ENCODE measurements around the gene KCNJ14. TPM values are rescaled to one million over a fixed set of nuclear protein-coding genes. Genes with fewer than 3 reads are reported as not detected.
A peak's percentile ranks its signal among the peaks of the same experiment; 100 is the strongest.

The KCNJ14 gene
- total and polyA plus RNA-seq, 2 of the 8 experiments (the other 6 are each of a cell fraction or from before 2014, with no cell fraction given), result 0.45 to 0.89 TPM

GRCh38 chr19:48510421-48511268 lies 55.3 kb downstream of the KCNJ14 start:
- no peak overlapping the region for H3K14ac ChIP-seq (ENCODE audit: insufficient read length)
- no peak overlapping the region; the same call in 1 of the 2 replicates for H2BK5ac ChIP-seq (ENCODE audit: low read depth, low read length)
- WGBS, 2 experiments (ENCODE audit: extremely low coverage in 1 of 2, insufficient coverage in 1 of 2, insufficient read length in 1 of 2, insufficient replicate concordance in 2 of 2, low coverage in 1 of 2, low lambda C conversion rate in 2 of 2, missing lambda C conversion rate in 1 of 2), result 6% methylated on average over 23 of the region's 24 CpGs; no CpG with 5 or more reads in 1 of the 2 experiments
- H2AFZ ChIP-seq (ENCODE audit: low read length), result peak overlapping the region; percentile 95
- CTCF ChIA-PET (ENCODE audit: partially characterized antibody), result interaction anchor here (0.7 to 9.6 kb wide), 6 partner anchors 23 to 77 kb away, joined by 3 to 353 read pairs (median 4); no protein-coding TSS in a partner anchor
- no peak overlapping the region for H2BK15ac ChIP-seq (ENCODE audit: low read length)
- H3K27ac ChIP-seq (ENCODE audit: low read depth, low read length), result no peak overlapping the region
- no peaks in the 10 kb centered on the region for H3K79me1 ChIP-seq (ENCODE audit: low read depth, low read length)
- H3K23ac ChIP-seq (ENCODE audit: insufficient read length), result no peak overlapping the region
- H3K23me2 ChIP-seq (ENCODE audit: low read depth, low read length), result peaks cover 25% of the 10 kb centered on the region
- H3K4me2 ChIP-seq (ENCODE audit: insufficient read depth in 1 of 2, low read depth in 2 of 2, low read length in 2 of 2), result peak overlapping the region; percentile 91 to 98
- H2BK20ac ChIP-seq (ENCODE audit: low read length), result no peak overlapping the region
- H3K9me3 ChIP-seq (ENCODE audit: insufficient read depth in 2 of 2, low read depth in 1 of 2, low read length in 1 of 2), result no peaks in the 10 kb centered on the region
- no peaks in the 10 kb centered on the region for H3K79me2 ChIP-seq (ENCODE audit: control insufficient read depth in 1 of 2, insufficient read depth in 2 of 2, low read length in 2 of 2)
- DNase-seq (ENCODE audit: low read depth in 1 of 2, low spot score in 2 of 2) (peak in 1 of 2 experiments; percentile 94), FAIRE-seq (peak; percentile 57)
- peak overlapping the region; percentile 42 for H4K5ac ChIP-seq (ENCODE audit: insufficient read length, low read depth, low read length)
- H3K18ac ChIP-seq (ENCODE audit: extremely low read depth, low read length), result no peak overlapping the region; the same call in 1 of the 2 replicates
- no peak overlapping the region for H2AK5ac ChIP-seq (ENCODE audit: low read depth, low read length)
- POLR2A ChIA-PET (ENCODE audit: partially characterized antibody), result interaction anchor here (1.2 to 9.5 kb wide), 8 partner anchors 14 to 121 kb away, joined by 3 to 59 read pairs (median 4); partner anchors contain the start of genes FAM83E, RPL18 and SPHK2
- peak overlapping the region; percentile 76 for H4K8ac ChIP-seq (ENCODE audit: extremely low read depth, insufficient read depth, low read length)
- no peak overlapping the region for H2BK12ac ChIP-seq (ENCODE audit: low read depth, low read length)
- H3K27me3 ChIP-seq (replicated peaks in 1 of 4; ENCODE audit: control insufficient read depth in 3 of 4, extremely low read depth in 1 of 4, insufficient read depth in 3 of 4, low read length in 3 of 4), result peaks cover 0 to 12% (median 9%) of the 10 kb centered on the region in 4 experiments; a peak in 4 of 7 replicates
- H3K4me3 ChIP-seq (ENCODE audit: extremely low read depth in 1 of 4, insufficient read depth in 2 of 4, low read depth in 3 of 4, low read length in 4 of 4), result peak overlapping the region; percentile 42 to 65 (median 60)
- no peaks in the 10 kb centered on the region for H3K36me3 ChIP-seq (ENCODE audit: control insufficient read depth in 2 of 4, insufficient read depth in 4 of 4, low read length in 3 of 4)
- H2BK120ac ChIP-seq (replicated peaks; ENCODE audit: low read depth, low read length), result no peak overlapping the region
- H3K4me1 ChIP-seq (replicated peaks in 1 of 4; ENCODE audit: control insufficient read depth in 3 of 4, insufficient read depth in 4 of 4, low read length in 3 of 4), result peaks cover 0 to 20% (median 10%) of the 10 kb centered on the region in 4 experiments; a peak in 5 of 7 replicates
- peak overlapping the region; percentile 34 for H4K91ac ChIP-seq (replicated peaks; ENCODE audit: insufficient read length, low read length)
- peaks cover 0 to 5% of the 10 kb centered on the region in 2 experiments for H4K20me1 ChIP-seq (replicated peaks in 1 of 2; ENCODE audit: control insufficient read depth in 1 of 2, insufficient read depth in 2 of 2, low read length in 2 of 2)
- H3K9ac ChIP-seq (replicated peaks in 1 of 4; ENCODE audit: extremely low read depth in 1 of 4, low read depth in 3 of 4, low read length in 3 of 4), result no peak overlapping the region
- peak overlapping the region; percentile 14 for H3K4ac ChIP-seq (replicated peaks; ENCODE audit: insufficient read length, low read depth, low read length)
- no peak overlapping the region for H3K56ac ChIP-seq (replicated peaks; ENCODE audit: insufficient read length, low read depth, low read length)
- TF ChIP-seq ATF3 (IDR thresholded peaks at IDR 0.05; ENCODE audit: insufficient read depth, low read depth, low read length) (peak; percentile 43; the same call in 1 of the 2 replicates), CREB1 (IDR thresholded peaks at IDR 0.05) (peak; percentile 25; the same call in 1 of the 2 replicates), SIX5 (IDR thresholded peaks at IDR 0.05; ENCODE audit: low read depth, low read length) (peak; percentile 97), JUND (IDR thresholded peaks at IDR 0.05; ENCODE audit: low read length) (0 out of 2 replicates have a peak, but pooled peaks have one; percentile 28), SP4 (IDR thresholded peaks at IDR 0.05; ENCODE audit: low read length) (no peak), KDM1A (IDR thresholded peaks at IDR 0.05; ENCODE audit: borderline replicate concordance, low read length) (no peak), GABPA (IDR thresholded peaks at IDR 0.05; ENCODE audit: borderline replicate concordance, insufficient read depth, low read length) (no peak), POU5F1 (IDR thresholded peaks at IDR 0.05; ENCODE audit: low read depth, low read length) (no peak), BCL11A (IDR thresholded peaks at IDR 0.05; ENCODE audit: low read depth in 2 of 2, low read length in 2 of 2) (no peak), NRF1 (IDR thresholded peaks at IDR 0.05; ENCODE audit: low read depth, low read length) (no peak), CEBPB (IDR thresholded peaks at IDR 0.05; ENCODE audit: low read depth, low read length) (no peak)

All from H1 (cell line).